GM10248 (cell line): Measurements from ENCODE around the gene PREX1.

Experiments used
- CTCF ChIA-PET: fragments of 300-600 bp; sonication (Branson Sonifier 250); formaldehyde crosslinking; extraction: SDS; loops from one replicate; lab custom pipeline; 2021; ENCODE audit warnings: antibody characterized with exemption; lab: Yijun Ruan, JAX
- POLR2A ChIA-PET: fragments of 350-650 bp; sonication (Branson Sonifier 250); formaldehyde crosslinking; extraction: SDS; loops from one replicate; lab custom pipeline; 2020; ENCODE audit warnings: antibody characterized with exemption; lab: Yijun Ruan, JAX
- DNase-seq: peaks from one replicate; pipeline ENCODE4 v3.0.0; 2012; ENCODE audit errors: extremely low spot score
- CTCF ChIP-seq: IDR thresholded peaks from 2 replicates; pipeline ENCODE4 v1.5.1; 2012; ENCODE audit warnings: mild to moderate bottlenecking, low read depth; ENCODE audit errors: extremely low read depth, missing control alignments, control extremely low read depth

PREX1 gene

GRCh38 chr20:48784273-48784641, 43.5 kb downstream of the PREX1 start:
- CTCF ChIA-PET = interaction anchor here (1.3 kb wide), 1 partner anchor 12 kb away, joined by 4 read pairs; no protein-coding TSS in a partner anchor
- POLR2A ChIA-PET = interaction anchor here (0.8 to 1.2 kb wide), 2 partner anchors 44 to 46 kb away, joined by 3 to 4 read pairs; partner anchors contain the start of gene PREX1
- TF ChIP-seq CTCF = no peak
- DNase-seq = no peak

GRCh38 chr20:48783533-48784272, 44.1 kb downstream of the PREX1 start:
- TF ChIP-seq CTCF = no peak
- no peak for DNase-seq
- CTCF ChIA-PET = interaction anchor here (1.3 kb wide), 1 partner anchor 12 kb away, joined by 4 read pairs; no protein-coding TSS in a partner anchor
- POLR2A ChIA-PET = interaction anchor here (0.8 to 1.2 kb wide), 2 partner anchors 44 to 45 kb away, joined by 3 to 4 read pairs; partner anchors contain the start of gene PREX1

GRCh38 chr20:48782901-48783308, 44.9 kb downstream of the PREX1 start:
- ChIA-PET CTCF (no interaction called here), POLR2A (no interaction called here)
- TF ChIP-seq CTCF = no peak
- no peak for DNase-seq

GRCh38 chr20:48782053-48782452, 45.7 kb downstream of the PREX1 start:
- ChIA-PET POLR2A (interaction anchor here (0.6 to 2.1 kb wide), 2 partner anchors 43 to 50 kb away, joined by 4 read pairs; no protein-coding TSS in a partner anchor), CTCF (interaction anchor here (1.0 to 1.1 kb wide), 3 partner anchors 9 to 59 kb away, joined by 3 to 6 read pairs (median 4); no protein-coding TSS in a partner anchor)
- DNase-seq = no peak
- no peak for TF ChIP-seq CTCF

- ChIA-PET CTCF (interaction anchor here (1.0 to 1.1 kb wide), 4 partner anchors 8 to 124 kb away, joined by 3 to 6 read pairs (median 4); no protein-coding TSS in a partner anchor), POLR2A (interaction anchor here (2.1 kb wide), 1 partner anchor 43 kb away, joined by 4 read pairs; no protein-coding TSS in a partner anchor)
- TF ChIP-seq CTCF = no peak
- no peak for DNase-seq
Observed at GRCh38 chr20:48781634-48782033, 46.2 kb downstream of the PREX1 start.

- ChIA-PET POLR2A (no interaction called here), CTCF (interaction anchor here (1.7 kb wide), 1 partner anchor 21 kb away, joined by 4 read pairs; no protein-coding TSS in a partner anchor)
Observed at GRCh38 chr20:48779435-48779834, 48.4 kb downstream of the PREX1 start.

More at GRCh38 chr20:48779435-48779834, 48.4 kb downstream of the PREX1 start:
- TF ChIP-seq CTCF = no peak
- no peak for DNase-seq
